Gastrocnemius medialis (tissue), 4 donors: Measurements from ENCODE around the gene ATF7IP2.

ENCODE experiments used
- CTCF ChIP-seq, 5 experiments: fragments of 450-650 bp in 3 of 5; fragments of 200-600 bp in 2 of 5; sonication (generic) in 2 of 5; IDR thresholded peaks in 4 of 5; conservative IDR thresholded peaks in 1 of 5; 1 replicate in 4 of 5; 2 replicates in 1 of 5; pipeline ENCODE4 v1.5.1; 2016 to 2019; ENCODE audit warnings: antibody characterized with exemption in 5 of 5, mild to moderate bottlenecking in 3 of 5, moderate library complexity in 3 of 5
- POLR2A ChIP-seq, 2 donors: fragments of 450-650 bp; IDR thresholded peaks; one replicate each; pipeline ENCODE4 v1.6.1; 2017; ENCODE audit warnings: antibody characterized with exemption in 2 of 2, mild to moderate bottlenecking in 2 of 2, moderate library complexity in 2 of 2

- TF ChIP-seq POLR2A (IDR thresholded peaks at IDR 0.05) (no peak), CTCF (IDR thresholded peaks at IDR 0.05 in 4 of 5, conservative IDR thresholded peaks at IDR 0.05 in 1 of 5) (no peak)
Observed at GRCh38 chr16:10520869-10521578, 135.2 kb downstream of the ATF7IP2 start.
